ENCODE results near the gene RXRA.

Gene RXRA

GRCh38 chr9:134460896-134461295 lies 134.6 kb downstream of the RXRA start:
- no peak overlapping the region for H3K4me3 ChIP-seq
- H3K27ac ChIP-seq = no peak overlapping the region
- no peak for TF ChIP-seq CTCF (IDR thresholded peaks at IDR 0.05)
- DNase-seq (ENCODE audit: low spot score) = no peak

GRCh38 chr9:134461426-134461982 lies 135.2 kb downstream of the RXRA start:
- no peak overlapping the region for H3K4me3 ChIP-seq
- no peak for TF ChIP-seq CTCF (IDR thresholded peaks at IDR 0.05)
- no peak overlapping the region for H3K27ac ChIP-seq
- no peak for DNase-seq (ENCODE audit: low spot score)

GRCh38 chr9:134462318-134462717 lies 136.1 kb downstream of the RXRA start:
- DNase-seq (ENCODE audit: low spot score) = no peak
- Histone ChIP-seq H3K4me3 (no peak overlapping the region), H3K27ac (no peak overlapping the region)
- TF ChIP-seq CTCF (IDR thresholded peaks at IDR 0.05) = no peak

GRCh38 chr9:134463280-134463679 lies 137.0 kb downstream of the RXRA start:
- Histone ChIP-seq H3K27ac (no peak overlapping the region), H3K4me3 (no peak overlapping the region)
- DNase-seq (ENCODE audit: low spot score) = no peak
- no peak for TF ChIP-seq CTCF (IDR thresholded peaks at IDR 0.05)

GRCh38 chr9:134466869-134467616 lies 140.8 kb downstream of the RXRA start:
- Histone ChIP-seq H3K27ac (no peak overlapping the region), H3K4me3 (no peak overlapping the region)
- TF ChIP-seq CTCF (IDR thresholded peaks at IDR 0.05) = no peak
- no peak for DNase-seq (ENCODE audit: low spot score)

GRCh38 chr9:134468358-134468757 lies 142.1 kb downstream of the RXRA start:
- no peak for TF ChIP-seq CTCF (IDR thresholded peaks at IDR 0.05)
- Histone ChIP-seq H3K4me3 (no peak overlapping the region), H3K27ac (peak overlapping the region in 1 of 2 donors; percentile 72)
- no peak for DNase-seq (ENCODE audit: low spot score)

Measured in coronary artery (tissue), 2 donors.